Keratinocyte (primary cell): ENCODE measurements around the gene ORMDL3. TPM values are rescaled to one million over a fixed set of nuclear protein-coding genes. Genes with fewer than 3 reads are reported as not detected.

ENCODE experiments used
- DNase-seq: peaks from one replicate; pipeline ENCODE4 v3.0.0-alpha.2; 2011; ENCODE audit warnings: low read depth, missing footprints, low spot score
- FAIRE-seq: peaks from 2 replicates; lab custom pipeline; 2011; peaks lifted over from hg19 to GRCh38; lab: Jason Lieb, UNC
- H2AFZ ChIP-seq: 2 replicates; pipeline ENCODE4 v1.6.0; 2012; ENCODE audit warnings: low read length, control low read depth, inconsistent platforms; ENCODE audit not compliant: control insufficient read depth
- H3K27ac ChIP-seq: 2 replicates; pipeline ENCODE4 v1.5.1; 2011; ENCODE audit warnings: low read length; ENCODE audit not compliant: control insufficient read depth, insufficient read depth
- H3K27me3 ChIP-seq: 3 replicates; pipeline ENCODE4 v1.6.0; 2011; ENCODE audit warnings: low read length; ENCODE audit not compliant: control insufficient read depth, insufficient read depth; ENCODE audit errors: extremely low read depth
- H3K36me3 ChIP-seq, 2 experiments: 2 replicates in 1 of 2; 3 replicates in 1 of 2; pipeline ENCODE4 v1.5.1; 2011; ENCODE audit warnings: low read length in 2 of 2, mild to moderate bottlenecking in 1 of 2; ENCODE audit not compliant: control insufficient read depth in 2 of 2, insufficient read depth in 2 of 2; ENCODE audit errors: extremely low read depth in 1 of 2
- H3K4me1 ChIP-seq: 3 replicates; pipeline ENCODE4 v1.5.1; 2011; ENCODE audit warnings: low read length; ENCODE audit not compliant: control insufficient read depth, insufficient read depth; ENCODE audit errors: extremely low read depth
- H3K4me2 ChIP-seq: 3 replicates; pipeline ENCODE4 v1.6.0; 2011; ENCODE audit warnings: low read depth, low read length; ENCODE audit not compliant: control insufficient read depth, insufficient read depth; ENCODE audit errors: extremely low read depth
- H3K4me3 ChIP-seq, 3 experiments: fragments of 200-600 bp in 1 of 3; sonication (generic) in 1 of 3; 2 replicates in 2 of 3; 3 replicates in 1 of 3; pipeline ENCODE4 v1.5.1; 2011 to 2016; ENCODE audit warnings: low read length in 3 of 3, mild to moderate bottlenecking in 3 of 3, control low read depth in 2 of 3, inconsistent platforms in 1 of 3, low read depth in 1 of 3, mixed read lengths in 1 of 3, mixed run types in 1 of 3, moderate library complexity in 1 of 3; ENCODE audit not compliant: control insufficient read depth in 2 of 3, insufficient read depth in 2 of 3; ENCODE audit errors: extremely low read depth in 1 of 3
- H3K79me2 ChIP-seq: 2 replicates; pipeline ENCODE4 v1.6.0; 2012; ENCODE audit warnings: low read length; ENCODE audit not compliant: control insufficient read depth, insufficient read depth
- H3K9ac ChIP-seq: 3 replicates; pipeline ENCODE4 v1.6.0; 2011; ENCODE audit warnings: low read length; ENCODE audit not compliant: control insufficient read depth, insufficient read depth; ENCODE audit errors: extremely low read depth
- H3K9me1 ChIP-seq: 3 replicates; pipeline ENCODE4 v1.6.0; 2011; ENCODE audit warnings: low read length; ENCODE audit not compliant: control insufficient read depth, insufficient read depth; ENCODE audit errors: extremely low read depth
- H3K9me3 ChIP-seq: 2 replicates; pipeline ENCODE4 v1.5.1; 2012; ENCODE audit warnings: low read depth, low read length; ENCODE audit not compliant: control insufficient read depth
- H4K20me1 ChIP-seq: 3 replicates; pipeline ENCODE4 v1.6.0; 2011; ENCODE audit warnings: low read length; ENCODE audit not compliant: control insufficient read depth, insufficient read depth; ENCODE audit errors: extremely low read depth
- EZH2 ChIP-seq: IDR thresholded peaks from one replicate; pipeline ENCODE4 v1.6.1; 2012; ENCODE audit warnings: inconsistent platforms, mild to moderate bottlenecking, low read length, moderate library complexity
- dilution Hi-C: fragments of 300-500 bp; cut with MboI; formaldehyde crosslinking; loops from one replicate; pipeline ENCODE4 v1.7.0; 2020; ENCODE audit warnings: low sequenced_read_pairs; ENCODE audit not compliant: extremely low pct_ligation_motif_present
- polyA plus RNA-seq, 5 experiments: library from polyadenylated mRNA; depleted of rRNA in 3 of 5; stranded (reverse) in 3 of 5; stranded (forward) in 1 of 5; unstranded in 1 of 5; fragments of >200 nt; gene quantifications; 1 replicate in 1 of 5; 2 replicates in 3 of 5; 3 replicates in 1 of 5; pipeline versions ENCODE4 v1.2.1 to v1.2.3, GENCODE V29; 2011 to 2012; ENCODE audit warnings: missing spikeins in 2 of 5, low read depth in 1 of 5, low replicate concordance in 1 of 5
- TF ChIP-seq, protein P1 (sequence below), 3 experiments: IDR thresholded peaks in 1 of 3; conservative IDR thresholded peaks in 1 of 3; optimal IDR thresholded peaks in 1 of 3; 2 replicates in 2 of 3; 3 replicates in 1 of 3; pipeline versions ENCODE3 to v1.5.1; 2011; ENCODE audit warnings: low read length in 3 of 3, mild to moderate bottlenecking in 3 of 3, moderate library complexity in 2 of 3, control low read depth in 1 of 3, inconsistent platforms in 1 of 3; ENCODE audit not compliant: insufficient read depth in 2 of 3; ENCODE audit errors: extremely low read depth in 1 of 3

ORMDL3 gene
- polyA plus RNA-seq, 1 donor (not counting 4 experiments of a cell fraction or from before 2014, with no cell fraction given): 36.3 TPM

DNA sequence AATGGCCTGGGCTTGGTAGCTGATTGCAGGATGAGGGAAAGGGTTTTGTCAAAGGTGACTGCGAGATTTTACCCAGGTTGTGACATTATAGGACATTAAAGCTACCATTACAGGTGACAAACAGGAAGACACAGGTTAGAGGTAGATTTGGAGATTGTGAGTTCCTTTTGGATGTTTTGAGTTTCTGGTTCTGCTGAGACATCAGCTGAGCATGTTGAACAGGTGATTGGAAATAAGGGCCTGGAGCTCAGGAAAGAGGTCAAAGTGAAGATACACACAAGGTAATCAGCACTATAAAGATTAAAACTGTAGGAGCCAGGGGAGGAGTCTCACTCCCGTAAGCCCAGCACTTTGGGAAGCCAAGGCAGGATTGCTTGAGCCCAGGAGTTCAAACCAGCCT lies 41.4 kb upstream of the ORMDL3 start:
- no peaks in the 10 kb centered on the region for H4K20me1 ChIP-seq
- H3K4me1 ChIP-seq: peaks cover 16% of the 10 kb centered on the region
- no peak for TF ChIP-seq EZH2
- TF ChIP-seq, protein P1, sequence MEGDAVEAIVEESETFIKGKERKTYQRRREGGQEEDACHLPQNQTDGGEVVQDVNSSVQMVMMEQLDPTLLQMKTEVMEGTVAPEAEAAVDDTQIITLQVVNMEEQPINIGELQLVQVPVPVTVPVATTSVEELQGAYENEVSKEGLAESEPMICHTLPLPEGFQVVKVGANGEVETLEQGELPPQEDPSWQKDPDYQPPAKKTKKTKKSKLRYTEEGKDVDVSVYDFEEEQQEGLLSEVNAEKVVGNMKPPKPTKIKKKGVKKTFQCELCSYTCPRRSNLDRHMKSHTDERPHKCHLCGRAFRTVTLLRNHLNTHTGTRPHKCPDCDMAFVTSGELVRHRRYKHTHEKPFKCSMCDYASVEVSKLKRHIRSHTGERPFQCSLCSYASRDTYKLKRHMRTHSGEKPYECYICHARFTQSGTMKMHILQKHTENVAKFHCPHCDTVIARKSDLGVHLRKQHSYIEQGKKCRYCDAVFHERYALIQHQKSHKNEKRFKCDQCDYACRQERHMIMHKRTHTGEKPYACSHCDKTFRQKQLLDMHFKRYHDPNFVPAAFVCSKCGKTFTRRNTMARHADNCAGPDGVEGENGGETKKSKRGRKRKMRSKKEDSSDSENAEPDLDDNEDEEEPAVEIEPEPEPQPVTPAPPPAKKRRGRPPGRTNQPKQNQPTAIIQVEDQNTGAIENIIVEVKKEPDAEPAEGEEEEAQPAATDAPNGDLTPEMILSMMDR (optimal IDR thresholded peaks at IDR 0.05 in 1 of 3, IDR thresholded peaks at IDR 0.05 in 1 of 3, conservative IDR thresholded peaks at IDR 0.05 in 1 of 3; ENCODE audit: extremely low read depth in 1 of 3, insufficient read depth in 2 of 3, low read length in 3 of 3): no peak
- H3K9ac ChIP-seq: no peak overlapping the region
- no peak overlapping the region for H3K27ac ChIP-seq
- no peak overlapping the region for H2AFZ ChIP-seq
- no peaks in the 10 kb centered on the region for H3K9me3 ChIP-seq
- no peak overlapping the region for H3K4me2 ChIP-seq
- FAIRE-seq (no peak), DNase-seq (no peak)
- no peak overlapping the region for H3K4me3 ChIP-seq
- H3K36me3 ChIP-seq: no peaks in the 10 kb centered on the region
- dilution Hi-C loops: no loop called here
- H3K79me2 ChIP-seq: no peaks in the 10 kb centered on the region
- H3K9me1 ChIP-seq: no peaks in the 10 kb centered on the region
- no peaks in the 10 kb centered on the region for H3K27me3 ChIP-seq

DNA sequence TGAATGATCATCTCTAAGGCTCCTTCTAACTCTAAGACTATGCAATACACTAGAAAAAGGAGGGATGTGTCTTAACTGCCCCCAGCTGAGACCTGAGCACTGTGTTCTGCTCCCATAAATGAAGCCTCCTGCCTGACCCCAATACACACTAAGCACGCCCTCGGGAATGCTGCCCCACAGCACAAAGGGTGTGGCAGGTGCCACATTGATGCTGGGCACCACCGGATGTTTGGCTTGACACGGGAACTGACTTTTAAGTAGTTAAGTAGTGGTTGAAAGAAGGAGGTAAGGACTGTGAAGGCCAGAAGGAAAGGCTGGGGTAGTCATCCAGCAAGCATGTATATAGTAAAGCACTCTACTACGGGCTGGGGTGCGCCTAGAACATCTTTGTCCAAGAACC lies 39.4 kb upstream of the ORMDL3 start:
- H3K27me3 ChIP-seq: no peaks in the 10 kb centered on the region
- H2AFZ ChIP-seq: no peak overlapping the region
- H3K36me3 ChIP-seq: no peaks in the 10 kb centered on the region
- no peaks in the 10 kb centered on the region for H4K20me1 ChIP-seq
- no peak overlapping the region for H3K4me2 ChIP-seq
- H3K9me3 ChIP-seq: no peaks in the 10 kb centered on the region
- TF ChIP-seq, protein P1 (optimal IDR thresholded peaks at IDR 0.05 in 1 of 3, IDR thresholded peaks at IDR 0.05 in 1 of 3, conservative IDR thresholded peaks at IDR 0.05 in 1 of 3; ENCODE audit: extremely low read depth in 1 of 3, insufficient read depth in 2 of 3, low read length in 3 of 3): no peak
- no peak for TF ChIP-seq EZH2
- no peak for FAIRE-seq
- no peak overlapping the region for H3K9ac ChIP-seq
- no peak overlapping the region for H3K4me3 ChIP-seq
- DNase-seq: no peak
- H3K27ac ChIP-seq: no peak overlapping the region
- dilution Hi-C loops: no loop called here
- no peaks in the 10 kb centered on the region for H3K9me1 ChIP-seq
- no peaks in the 10 kb centered on the region for H3K79me2 ChIP-seq
- peaks cover 19% of the 10 kb centered on the region for H3K4me1 ChIP-seq
